Measurements from ENCODE around the gene DEPDC5.

DNA sequence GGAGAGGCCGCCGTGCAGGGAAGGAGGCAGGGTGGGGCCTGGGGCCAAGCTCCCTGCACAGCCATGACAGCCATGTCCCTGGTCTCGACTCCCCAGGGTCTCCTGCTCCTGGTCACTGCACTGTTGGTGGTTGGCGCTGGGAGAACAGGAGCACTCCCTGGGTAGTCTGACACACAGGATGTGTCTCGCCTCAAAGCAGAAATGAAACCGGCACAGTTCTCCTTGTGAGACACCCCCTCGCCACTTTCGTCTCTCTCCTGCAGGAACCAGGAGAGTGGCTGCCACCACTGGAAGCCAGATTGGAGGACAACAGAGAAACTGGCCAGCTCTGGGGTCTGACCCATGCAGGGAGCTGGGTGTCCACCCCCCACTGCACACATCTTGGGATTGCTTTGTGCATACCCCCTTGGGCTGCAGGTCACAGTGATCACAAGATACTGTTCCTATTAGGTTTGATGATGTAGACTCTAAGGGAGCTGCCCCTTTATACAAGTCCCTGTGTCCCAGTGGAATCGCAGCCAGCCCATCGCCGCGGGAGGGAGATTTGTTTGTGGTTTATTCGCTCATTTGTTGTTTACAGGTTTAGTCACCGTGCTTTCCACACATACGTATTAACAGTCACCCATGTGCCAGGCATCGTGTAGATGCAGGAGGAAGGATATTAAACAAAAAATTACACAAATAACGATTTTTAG, 163.6 kb downstream of the DEPDC5 start:
- TF ChIP-seq, protein P1, sequence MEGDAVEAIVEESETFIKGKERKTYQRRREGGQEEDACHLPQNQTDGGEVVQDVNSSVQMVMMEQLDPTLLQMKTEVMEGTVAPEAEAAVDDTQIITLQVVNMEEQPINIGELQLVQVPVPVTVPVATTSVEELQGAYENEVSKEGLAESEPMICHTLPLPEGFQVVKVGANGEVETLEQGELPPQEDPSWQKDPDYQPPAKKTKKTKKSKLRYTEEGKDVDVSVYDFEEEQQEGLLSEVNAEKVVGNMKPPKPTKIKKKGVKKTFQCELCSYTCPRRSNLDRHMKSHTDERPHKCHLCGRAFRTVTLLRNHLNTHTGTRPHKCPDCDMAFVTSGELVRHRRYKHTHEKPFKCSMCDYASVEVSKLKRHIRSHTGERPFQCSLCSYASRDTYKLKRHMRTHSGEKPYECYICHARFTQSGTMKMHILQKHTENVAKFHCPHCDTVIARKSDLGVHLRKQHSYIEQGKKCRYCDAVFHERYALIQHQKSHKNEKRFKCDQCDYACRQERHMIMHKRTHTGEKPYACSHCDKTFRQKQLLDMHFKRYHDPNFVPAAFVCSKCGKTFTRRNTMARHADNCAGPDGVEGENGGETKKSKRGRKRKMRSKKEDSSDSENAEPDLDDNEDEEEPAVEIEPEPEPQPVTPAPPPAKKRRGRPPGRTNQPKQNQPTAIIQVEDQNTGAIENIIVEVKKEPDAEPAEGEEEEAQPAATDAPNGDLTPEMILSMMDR (IDR thresholded peaks at IDR 0.05), result no peak
- TF ChIP-seq POLR2A (IDR thresholded peaks at IDR 0.05), result no peak

Measured in transverse colon (tissue), 3 donors.